GM18858 (cell line): ENCODE data around the gene MC2R.
"Not testable (repeated sequence)": the region's sequence is repeated elsewhere in the genome, so short reads cannot be mapped to it uniquely, and the experiment has no call there.

ENCODE experiments used
- ATAC-seq: cut with Tn5 transposase; IDR thresholded peaks from one replicate; pipeline ENCODE4 v1.9.1; 2021; ENCODE audit not compliant: unreplicated experiment

Gene MC2R

DNA sequence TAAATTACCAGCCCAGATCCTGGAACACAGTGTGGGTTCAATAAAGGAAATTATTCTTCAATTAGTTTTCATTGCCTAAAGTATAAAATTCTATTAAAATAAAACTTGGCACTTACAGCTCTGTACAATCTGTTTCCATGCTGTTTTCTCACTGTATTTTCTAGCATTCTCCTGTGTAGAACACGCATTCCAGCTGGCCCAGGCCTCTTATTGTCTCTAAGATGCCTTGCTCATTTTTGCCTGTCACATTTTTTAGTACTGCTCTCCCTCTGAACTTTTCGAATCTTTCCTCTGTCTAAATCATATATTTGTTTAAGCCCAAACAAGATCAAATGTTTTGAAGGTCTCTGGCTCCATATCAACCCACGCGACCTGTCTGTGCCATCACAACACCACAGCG lies 20.8 kb downstream of the MC2R start:
- ATAC-seq, result no peak

DNA sequence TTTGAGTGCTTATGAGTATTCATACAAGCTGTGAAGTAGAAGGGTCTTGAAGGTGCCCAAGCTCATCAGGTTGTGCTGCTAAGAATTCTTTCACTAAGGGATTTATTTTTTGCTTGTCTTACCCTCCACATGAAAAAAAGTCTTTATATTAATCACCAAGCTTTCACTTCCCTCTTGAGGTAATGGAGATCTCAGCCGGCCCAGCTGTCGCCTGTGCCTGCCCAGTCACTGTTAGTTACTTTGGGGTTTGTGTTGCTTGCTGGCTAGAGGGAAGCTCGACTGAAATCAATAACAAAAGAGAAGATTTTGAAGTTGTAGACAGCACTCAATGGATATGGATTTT lies 21.9 kb downstream of the MC2R start:
- ATAC-seq, result peak; percentile 99

DNA sequence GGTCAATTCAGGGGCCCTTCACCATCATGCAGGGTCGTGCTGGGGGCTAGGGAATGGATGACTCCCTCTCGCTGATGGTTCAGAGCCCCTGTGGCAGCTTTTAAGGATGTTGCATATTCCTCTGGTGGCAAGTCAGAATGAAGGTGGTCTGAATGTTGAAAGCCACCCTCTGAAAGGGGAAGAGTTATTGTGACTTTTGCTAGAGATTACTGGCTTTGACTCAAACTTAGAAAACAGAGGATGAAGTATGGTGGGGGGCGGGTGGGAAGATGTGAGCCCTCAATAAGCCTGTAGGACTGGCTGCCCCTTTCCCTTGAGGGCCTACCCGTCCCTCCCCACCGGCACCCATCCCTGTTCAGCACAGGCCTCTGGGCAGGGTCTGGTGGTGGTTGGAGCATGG lies 23.2 kb downstream of the MC2R start:
- ATAC-seq, result no peak

DNA sequence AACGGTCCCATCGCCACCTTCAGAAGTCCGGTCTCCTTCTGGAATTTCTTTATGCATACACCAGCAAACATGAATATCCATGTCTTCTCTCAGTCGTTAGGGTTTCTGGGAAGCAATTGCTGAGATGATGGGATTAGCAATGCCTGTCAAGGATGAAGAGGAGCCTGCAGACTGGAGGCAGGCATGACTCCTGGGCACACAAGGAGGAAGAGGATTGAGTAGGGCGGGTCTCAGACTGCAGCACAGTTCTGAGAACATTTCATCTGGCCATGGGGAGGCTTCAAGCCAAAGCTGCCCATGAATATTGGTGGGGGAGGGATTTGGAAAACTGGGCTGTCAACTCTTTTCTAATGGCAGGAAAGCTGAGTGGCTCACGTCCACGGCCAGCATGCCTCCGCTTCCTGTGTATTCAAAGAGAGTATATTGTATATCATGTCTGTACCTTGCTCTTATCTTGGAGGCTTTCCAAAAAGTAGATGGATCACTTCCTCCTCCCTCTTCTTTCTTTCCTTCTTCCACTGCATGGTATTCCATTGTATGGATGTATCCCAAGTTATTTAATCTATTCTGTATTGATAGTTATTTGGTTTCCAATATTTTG lies 24.5 kb downstream of the MC2R start:
- no peak for ATAC-seq

DNA sequence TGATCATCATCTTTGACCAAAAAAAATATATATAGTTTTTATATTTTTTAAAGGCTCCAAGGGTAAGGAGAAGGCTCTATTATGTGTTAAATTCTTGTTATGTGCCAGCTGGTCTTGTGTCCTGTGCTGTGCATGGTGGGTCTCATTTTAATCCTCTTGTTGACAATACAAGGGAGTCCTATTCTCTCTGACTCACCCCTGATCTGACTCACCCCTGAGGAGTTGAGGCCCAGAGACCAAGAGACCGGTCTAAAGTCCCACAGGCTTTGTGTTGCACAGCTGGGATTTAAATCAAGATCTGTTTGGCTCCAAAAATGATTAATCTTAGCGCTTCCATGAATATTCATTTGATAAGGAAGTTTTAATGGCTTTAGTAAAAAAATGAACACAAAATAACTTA lies 25.7 kb downstream of the MC2R start:
- ATAC-seq, result no peak

DNA sequence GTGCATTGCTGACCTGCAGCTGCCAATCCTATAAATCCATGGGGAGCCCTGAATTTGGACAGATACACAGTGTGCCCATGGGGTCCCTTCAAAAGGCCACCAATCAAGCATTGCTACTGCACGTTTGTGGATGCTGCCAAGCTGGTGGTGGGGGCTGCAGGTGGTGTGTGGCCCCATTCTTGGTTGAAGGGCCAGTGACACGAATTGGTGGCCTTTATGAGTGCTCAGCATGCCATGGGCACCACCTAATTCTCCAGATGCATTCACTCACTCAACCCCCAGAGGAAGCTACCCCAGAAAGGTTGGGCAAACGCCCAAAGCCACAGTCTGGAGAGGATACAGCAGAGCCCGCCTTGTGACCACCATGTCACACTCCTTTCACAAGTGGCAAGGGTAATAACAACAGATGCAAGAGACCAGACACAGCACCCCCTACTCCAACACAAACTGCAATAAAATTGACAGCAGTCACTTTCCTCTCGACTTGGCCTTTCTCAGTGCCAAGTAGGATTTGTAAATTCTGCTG lies 27.1 kb downstream of the MC2R start:
- no peak for ATAC-seq

DNA sequence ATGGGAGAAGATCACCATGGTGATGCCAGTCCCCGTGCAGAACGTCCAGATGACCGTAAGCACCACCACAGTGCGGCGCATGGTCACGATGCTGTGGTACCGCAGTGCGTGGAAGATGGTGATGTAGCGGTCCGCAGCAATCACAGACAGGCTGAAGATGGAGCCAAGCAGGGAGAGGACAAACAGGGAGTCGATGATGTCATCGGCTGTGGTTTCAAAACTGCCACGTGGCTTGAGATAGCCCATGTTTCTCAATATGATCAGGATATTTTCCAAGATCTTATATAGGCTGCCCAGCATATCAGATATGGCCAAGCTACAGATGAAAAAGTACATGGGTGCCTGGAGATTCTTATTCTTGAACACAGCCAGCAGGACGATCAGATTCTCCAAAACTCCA lies 30.3 kb downstream of the MC2R start:
- no peak for ATAC-seq

DNA sequence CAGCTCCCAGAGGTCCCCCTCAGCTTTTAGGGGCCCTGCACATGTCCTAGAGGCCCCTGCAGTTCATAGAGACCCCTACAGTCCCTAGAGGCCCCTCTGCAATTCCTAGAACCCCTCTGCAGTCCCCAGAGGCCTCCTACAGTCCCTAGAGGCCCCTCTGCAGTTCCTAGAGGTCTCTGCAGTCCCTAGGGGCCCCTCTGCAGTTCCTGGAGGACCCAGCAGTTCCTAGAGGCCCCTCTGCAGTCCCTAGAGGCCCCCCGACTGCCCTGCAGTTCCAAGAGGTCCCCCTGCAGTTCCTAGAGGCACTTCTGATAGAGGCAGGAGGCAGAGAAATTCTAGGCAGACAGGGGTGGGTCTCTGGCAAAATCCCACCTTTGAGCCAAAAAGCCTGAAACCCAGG lies 35.4 kb downstream of the MC2R start:
- ATAC-seq, result no peak

DNA sequence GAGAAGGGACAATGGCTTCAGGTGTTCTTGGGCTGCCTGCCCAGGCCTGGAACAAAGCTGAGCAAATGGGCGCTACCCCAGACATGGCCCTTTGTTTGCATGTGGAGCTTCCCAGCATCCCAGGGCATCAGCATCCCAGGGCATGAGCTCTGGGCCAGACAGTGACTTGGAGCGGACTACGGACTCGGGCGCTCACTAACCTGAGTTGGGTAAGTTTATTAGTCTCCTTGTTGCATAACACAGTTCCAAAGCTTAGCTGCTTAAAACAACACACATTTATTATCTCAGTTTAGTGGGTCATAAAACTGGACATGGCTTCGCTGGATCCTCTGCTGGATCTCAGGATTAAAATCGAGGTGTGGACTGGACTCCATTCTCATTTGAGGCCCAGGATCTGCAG lies 35.8 kb downstream of the MC2R start:
- ATAC-seq, result no peak

DNA sequence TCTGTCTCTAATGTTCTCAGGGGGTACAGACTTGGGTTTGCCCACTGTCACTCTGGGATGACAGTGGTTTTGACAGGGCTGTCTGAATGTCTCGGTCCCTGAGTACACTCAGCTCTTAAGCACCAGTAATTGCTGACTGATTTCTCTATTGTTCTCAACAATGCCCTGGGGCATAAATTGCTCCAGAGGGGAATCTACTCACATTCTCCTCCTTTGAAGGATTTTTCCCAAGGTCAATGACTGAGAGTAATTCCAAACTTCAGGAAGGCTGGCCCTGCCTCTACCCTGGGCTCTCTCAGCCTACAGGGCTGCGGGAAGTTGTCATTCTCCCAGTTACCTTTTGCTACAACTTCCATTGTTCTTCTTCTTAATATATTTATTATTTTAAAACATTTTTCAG lies 36.5 kb downstream of the MC2R start:
- ATAC-seq, result no peak

DNA sequence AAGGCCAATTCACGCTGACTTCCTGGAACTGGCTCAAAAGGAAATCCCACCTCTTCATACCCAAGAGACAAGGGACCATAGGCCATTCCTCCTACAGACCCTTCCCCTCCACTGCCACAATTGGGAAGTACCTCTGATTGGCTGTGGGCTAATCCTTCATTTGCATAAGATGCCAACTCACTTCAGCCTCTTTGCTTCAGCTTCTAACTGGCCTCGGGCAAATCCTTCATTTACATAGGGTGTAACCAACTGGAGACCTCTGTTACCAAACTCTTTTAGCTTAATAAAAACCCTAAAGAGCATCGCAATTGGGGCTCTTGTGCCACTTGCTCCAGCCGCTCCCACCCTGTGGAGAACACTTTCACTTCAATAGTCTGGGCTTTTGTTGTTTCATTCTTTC lies 38.2 kb downstream of the MC2R start:
- no peak for ATAC-seq

DNA sequence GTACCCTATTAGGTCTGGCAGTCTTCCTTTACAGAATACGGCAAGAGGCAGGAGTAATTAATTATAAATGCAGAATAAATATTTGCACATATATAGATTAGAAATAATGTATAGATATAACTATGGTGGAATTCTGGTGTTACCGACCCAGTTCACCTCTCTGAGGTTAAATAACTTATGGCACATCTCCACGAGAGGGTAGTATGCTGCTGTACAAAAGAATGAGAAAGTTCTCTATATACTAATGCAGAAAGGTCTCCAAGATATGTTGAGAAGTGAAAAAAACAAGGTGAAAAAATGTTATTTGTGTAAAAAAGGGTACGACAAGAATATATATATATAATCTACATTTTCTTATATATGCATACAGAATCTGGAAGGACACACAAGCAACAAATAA lies 40.8 kb downstream of the MC2R start:
- ATAC-seq, result no peak

DNA sequence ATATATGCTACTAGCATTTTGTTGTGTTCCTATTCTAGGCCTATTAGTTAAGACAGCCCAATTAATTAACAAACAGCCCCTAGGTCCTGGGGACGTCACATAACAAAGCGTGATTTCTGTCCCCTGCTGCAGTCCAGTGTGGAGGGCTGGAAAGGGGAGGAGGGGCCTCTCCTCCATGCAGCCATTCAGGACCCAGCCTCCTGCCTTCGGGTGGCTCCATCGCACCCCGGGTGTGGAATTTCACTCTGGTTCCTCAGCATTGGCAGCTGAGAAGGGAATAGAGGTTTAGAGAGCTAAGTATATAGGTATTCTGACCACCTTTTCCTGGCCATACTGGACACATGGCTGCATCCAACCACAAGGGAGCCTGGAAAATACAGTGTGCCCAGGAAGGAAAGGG lies 42.4 kb downstream of the MC2R start:
- no peak for ATAC-seq

DNA sequence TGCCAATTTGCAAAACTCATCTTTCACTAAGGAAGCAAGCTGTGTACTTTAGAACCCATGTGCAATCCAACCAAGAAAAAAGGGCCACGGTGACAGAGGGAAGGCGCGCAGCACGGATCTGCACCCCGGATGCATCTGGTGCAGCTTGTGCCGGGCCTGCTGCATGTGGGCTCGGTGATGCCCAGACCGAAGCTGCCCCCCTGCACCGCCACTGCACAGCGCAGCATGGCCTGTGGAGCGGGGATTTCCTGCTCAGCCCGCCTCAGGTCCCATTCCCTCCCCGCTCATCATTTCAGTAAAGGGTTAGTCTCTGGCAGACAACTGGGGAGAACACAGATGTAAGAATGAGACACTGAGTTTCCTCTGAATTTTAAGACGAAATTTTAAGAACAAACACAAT lies 43.0 kb downstream of the MC2R start:
- no peak for ATAC-seq

DNA sequence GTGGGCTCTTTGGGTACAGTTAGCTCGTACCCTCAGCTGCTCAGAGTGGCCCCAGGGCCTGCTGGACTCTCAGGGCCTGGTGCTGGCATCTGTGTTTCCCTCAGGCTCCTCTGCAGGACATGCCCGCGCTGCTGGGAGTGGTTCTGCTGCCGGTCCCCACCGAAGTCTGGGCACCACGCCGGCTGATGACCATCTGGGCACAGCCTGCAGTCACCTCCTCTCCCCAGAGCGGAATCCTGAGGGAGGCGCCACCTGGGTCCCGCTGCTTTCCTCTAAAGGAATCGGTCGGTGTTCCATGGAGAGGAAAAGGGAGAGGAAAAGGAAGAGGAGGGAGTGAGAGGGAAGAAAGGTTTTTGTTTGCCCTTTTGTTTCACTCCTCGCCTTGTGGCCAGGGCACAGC lies 43.6 kb downstream of the MC2R start:
- no peak for ATAC-seq

DNA sequence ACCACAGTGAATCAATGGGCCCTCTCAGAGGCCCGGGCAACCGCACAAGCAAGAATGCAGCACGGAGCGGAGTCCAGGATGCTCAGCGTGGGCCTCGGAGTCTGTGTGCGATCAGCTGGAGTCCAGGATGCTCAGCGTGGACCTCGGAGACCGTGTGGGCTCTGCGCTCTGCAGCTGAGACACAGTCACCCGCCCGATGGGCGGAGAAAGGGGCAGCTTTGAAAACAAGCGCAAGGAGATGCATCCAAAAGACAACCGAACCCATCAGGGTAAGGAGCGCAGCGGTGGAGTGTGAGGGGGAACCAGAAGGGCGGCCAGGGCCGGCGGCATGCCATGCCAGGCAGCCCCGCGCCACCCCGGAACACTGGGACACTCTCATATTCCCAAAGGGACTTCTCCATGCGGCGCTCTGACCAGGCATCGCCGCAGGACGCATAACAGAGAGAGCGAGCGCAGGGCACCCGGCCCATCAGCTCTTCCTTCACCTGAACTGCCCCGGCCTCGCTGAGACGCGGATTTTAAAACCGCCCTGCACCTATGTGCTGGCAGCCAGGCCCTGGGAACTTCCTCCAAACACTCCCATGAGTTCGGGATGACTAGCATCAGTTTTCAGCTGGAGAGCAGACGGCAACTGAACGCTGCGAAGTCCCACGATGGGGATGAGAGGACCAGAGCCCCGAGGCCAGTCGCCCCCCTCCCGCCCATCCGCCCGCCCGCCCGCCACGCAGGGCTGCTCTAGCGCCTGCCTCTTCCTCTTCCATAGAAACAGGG lies 46.6 kb downstream of the MC2R start:
- no peak for ATAC-seq

DNA sequence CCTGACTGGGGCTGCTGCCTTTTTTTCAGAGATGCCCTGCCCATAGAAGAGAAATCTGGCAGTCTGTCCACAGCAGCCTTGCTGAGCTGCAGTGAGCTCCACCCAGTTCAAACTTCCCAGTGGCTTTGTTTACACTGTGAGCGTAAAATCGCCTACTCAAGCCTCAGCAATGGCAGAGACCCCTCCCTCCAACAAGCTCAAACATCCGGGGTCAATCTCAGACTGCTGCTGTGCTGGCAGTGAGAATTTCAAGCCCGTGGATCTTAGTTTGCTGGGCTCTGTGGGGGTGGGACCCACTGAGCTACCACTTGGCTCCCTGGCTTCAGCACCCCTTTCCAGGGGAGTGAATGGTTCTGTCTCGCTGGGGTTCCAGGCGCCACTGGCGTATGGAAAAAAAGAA lies 52.4 kb downstream of the MC2R start:
- ATAC-seq, result not testable (repeated sequence)

DNA sequence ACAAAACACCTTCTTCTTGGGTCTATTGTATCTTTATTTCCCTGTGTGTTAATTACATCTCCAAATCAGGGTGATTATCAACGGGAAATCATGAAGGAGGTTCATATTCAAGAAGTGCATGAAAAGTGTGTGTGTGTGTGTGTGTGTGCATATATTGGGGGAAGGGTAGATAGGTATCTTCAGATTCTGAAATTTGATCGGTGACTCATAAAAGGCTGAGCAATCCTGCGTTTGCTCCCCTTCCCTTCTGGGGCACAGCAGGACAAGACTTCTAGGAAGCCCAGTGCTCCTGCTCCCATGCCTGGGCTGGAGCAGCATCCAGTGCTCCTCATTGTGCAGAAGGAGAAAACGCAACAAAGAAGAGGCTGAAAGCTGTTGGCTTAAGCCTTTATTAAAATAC lies 65.5 kb downstream of the MC2R start:
- ATAC-seq, result no peak

DNA sequence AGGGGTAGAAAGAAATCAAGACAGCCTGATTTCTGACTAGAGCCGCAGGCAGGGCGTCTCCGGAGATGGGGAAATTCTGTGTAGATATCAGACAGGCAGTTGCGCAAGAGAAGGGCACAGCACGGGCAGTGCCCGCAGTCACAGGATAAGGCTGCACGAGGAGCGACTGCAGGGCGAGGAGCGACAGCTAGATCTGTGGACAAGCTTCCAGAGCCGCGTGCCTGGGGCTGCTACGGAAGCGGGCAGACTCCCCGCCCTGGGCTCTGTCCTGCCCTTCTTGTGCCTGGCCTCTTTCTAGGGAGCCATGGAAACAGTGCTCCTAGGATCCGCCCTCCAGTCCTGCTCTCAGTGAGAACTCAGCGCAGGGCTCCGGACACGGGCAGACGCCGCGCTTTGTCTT lies 78.8 kb downstream of the MC2R start:
- no peak for ATAC-seq

DNA sequence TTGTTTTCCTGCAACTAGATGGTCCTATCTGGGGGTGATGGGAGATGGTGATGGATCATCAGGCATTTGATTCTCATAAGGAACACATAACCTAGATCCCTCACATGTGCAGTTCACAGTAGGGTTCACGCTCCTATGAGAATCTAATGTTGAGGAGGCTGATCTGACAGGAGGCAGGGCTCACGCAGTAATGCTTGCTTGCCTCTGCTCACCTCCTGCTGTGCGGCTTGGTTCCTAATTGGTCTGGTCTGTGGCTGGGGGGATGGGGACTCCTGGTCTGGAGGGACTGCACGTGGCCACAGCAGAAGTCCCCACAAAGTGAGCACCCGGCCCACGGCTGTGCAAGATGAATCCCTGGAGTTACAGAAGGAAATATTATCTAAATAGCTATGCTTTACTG lies 80.1 kb downstream of the MC2R start:
- ATAC-seq, result no peak

DNA sequence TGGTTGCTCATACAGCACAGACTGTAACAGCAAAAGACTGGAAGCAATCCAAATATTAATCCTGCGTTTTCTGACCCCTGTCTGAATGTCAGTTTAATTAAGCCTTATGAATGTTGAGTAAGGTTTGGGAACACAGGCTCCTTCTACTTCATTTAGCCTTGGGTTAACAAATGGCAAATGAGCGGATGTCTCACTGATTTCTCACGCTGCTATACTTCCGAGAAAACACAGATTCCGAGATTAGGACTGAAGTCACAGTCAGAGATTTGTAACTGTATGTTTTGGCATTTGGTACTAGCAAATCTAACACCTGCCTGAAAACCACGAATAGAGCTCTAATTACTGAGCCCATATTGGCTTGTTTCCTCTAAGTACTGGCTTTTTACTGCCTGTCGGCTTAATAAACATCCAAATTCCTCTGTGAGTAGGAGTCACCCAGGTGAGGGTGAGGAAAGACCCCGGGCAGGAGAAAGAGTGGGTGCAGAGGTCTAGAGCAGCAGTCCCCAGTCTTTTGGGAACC lies 80.8 kb downstream of the MC2R start:
- no peak for ATAC-seq
